Kidney capillary endothelial cell (primary cell): ENCODE measurements around the gene TNFRSF9.
A peak's percentile ranks its signal among the peaks of the same experiment; 100 is the strongest.
"Not testable (repeated sequence)": the region's sequence is repeated elsewhere in the genome, so short reads cannot be mapped to it uniquely, and the experiment has no call there.

Source experiments
- DNase-seq: peaks from one replicate; pipeline ENCODE4 v3.0.0-alpha.2; 2018; ENCODE audit warnings: low spot score

TNFRSF9 gene

GRCh38 chr1:7940745-7941436 lies at the start of gene TNFRSF9:
Gene TNFRSF9, minus strand, starts transcription at chr1:7940839. Its CDS starts 845 bp downstream, at chr1:7939994.
- DNase-seq = no peak

GRCh38 chr1:7989762-7990428 lies 49.3 kb upstream of the TNFRSF9 start:
- DNase-seq = no peak

- no peak for DNase-seq
These were observed 47.9 kb upstream of the TNFRSF9 start for GRCh38 chr1:7988576-7988975.

- DNase-seq = no peak
These were observed 46.9 kb upstream of the TNFRSF9 start for GRCh38 chr1:7987528-7987927.

- no peak for DNase-seq
These were observed 45.4 kb upstream of the TNFRSF9 start for GRCh38 chr1:7985851-7986612.

- no peak for DNase-seq
These were observed 44.2 kb upstream of the TNFRSF9 start for GRCh38 chr1:7984811-7985210.

GRCh38 chr1:7983086-7983778 lies 42.6 kb upstream of the TNFRSF9 start:
- DNase-seq = no peak

GRCh38 chr1:7980984-7981383 lies 40.3 kb upstream of the TNFRSF9 start:
- DNase-seq = no peak

- peak; percentile 73 for DNase-seq
These were observed 34.7 kb upstream of the TNFRSF9 start for GRCh38 chr1:7975212-7975865.

GRCh38 chr1:7973086-7973485 lies 32.4 kb upstream of the TNFRSF9 start:
- no peak for DNase-seq

GRCh38 chr1:7972285-7972684 lies 31.6 kb upstream of the TNFRSF9 start:
- DNase-seq = no peak

GRCh38 chr1:7971024-7971423 lies 30.4 kb upstream of the TNFRSF9 start:
- no peak for DNase-seq

GRCh38 chr1:7970246-7970645 lies 29.6 kb upstream of the TNFRSF9 start:
- no peak for DNase-seq

- DNase-seq = no peak
These were observed 27.0 kb upstream of the TNFRSF9 start for GRCh38 chr1:7967651-7968050.

GRCh38 chr1:7967196-7967595 lies 26.6 kb upstream of the TNFRSF9 start:
- no peak for DNase-seq

GRCh38 chr1:7964476-7964875 lies 23.8 kb upstream of the TNFRSF9 start:
- no peak for DNase-seq

GRCh38 chr1:7963841-7964240 lies 23.2 kb upstream of the TNFRSF9 start:
- DNase-seq = not testable (repeated sequence)

- not testable (repeated sequence) for DNase-seq
These were observed 22.7 kb upstream of the TNFRSF9 start for GRCh38 chr1:7963378-7963730.

- peak; percentile 22 for DNase-seq
These were observed 22.2 kb upstream of the TNFRSF9 start for GRCh38 chr1:7962636-7963377.

GRCh38 chr1:7962014-7962335 lies 21.3 kb upstream of the TNFRSF9 start:
- DNase-seq = peak; percentile 19
